K562 (cell line): ENCODE data around the gene LMTK2. TPM values are rescaled to one million over a fixed set of nuclear protein-coding genes. Genes with fewer than 3 reads are reported as not detected.

ENCODE experiments used
- ATAC-seq: fragments of 200-7000 bp; cut with Tn5 transposase; 3 replicates; pipeline ENCODE4 v1.9.1; 2020; ENCODE audit warnings: moderate library complexity
- BruUV-seq: library from RNA; stranded (reverse); fragments of 400-500 nt; replicated peaks from 2 replicates; lab custom pipeline; 2021; lab: Mats Ljungman, UMichigan
- CTCF ChIA-PET: fragments of 300-600 bp; formaldehyde crosslinking; extraction: SDS; loops from one replicate; lab custom pipeline; 2021; ENCODE audit warnings: low intra/inter-chr PET ratio; lab: Yijun Ruan, JAX
- POLR2A ChIA-PET: fragments of 300-600, 350-650 bp; sonication (Branson Sonifier 250); formaldehyde crosslinking; extraction: SDS; loops from one replicate; lab custom pipeline; 2021; ENCODE audit warnings: antibody characterized with exemption, inconsistent platforms; lab: Yijun Ruan, JAX
- DNase-seq, 4 experiments: peaks; one replicate each; pipeline versions ENCODE4 v3.0.0 to v3.0.0-alpha.2; 2011 to 2018; ENCODE audit warnings: low spot score in 3 of 4, mixed read lengths in 3 of 4; ENCODE audit errors: extremely low read depth in 1 of 4
- FAIRE-seq: peaks from 2 replicates; lab custom pipeline; 2011; peaks lifted over from hg19 to GRCh38; lab: Jason Lieb, UNC
- H2AFZ ChIP-seq: 2 replicates; pipeline ENCODE4 v1.6.0; 2011; ENCODE audit warnings: low read depth, low read length, control low read depth, inconsistent platforms
- H3K27ac ChIP-seq: fragments of 200-600 bp; 3 replicates; pipeline ENCODE4 v1.8.0; 2011; ENCODE audit warnings: low read depth, mild to moderate bottlenecking, control low read depth, inconsistent platforms, low read length, moderate library complexity, mixed read lengths; ENCODE audit errors: extremely low read depth
- H3K27me3 ChIP-seq, 2 experiments: fragments of 300-600 bp in 1 of 2; 2 replicates in 1 of 2; 3 replicates in 1 of 2; pipeline versions ENCODE4 v1.6.0 to v1.8.0; 2011; ENCODE audit warnings: inconsistent platforms in 2 of 2, low read length in 2 of 2, mild to moderate bottlenecking in 1 of 2, mixed read lengths in 1 of 2, moderate library complexity in 1 of 2; ENCODE audit not compliant: control insufficient read depth in 2 of 2, insufficient read depth in 2 of 2
- H3K36me3 ChIP-seq: fragments of 300-600 bp; 3 replicates; pipeline ENCODE4 v1.8.0; 2011; ENCODE audit warnings: mild to moderate bottlenecking, low read length, inconsistent platforms; ENCODE audit not compliant: control insufficient read depth, insufficient read depth
- H3K4me1 ChIP-seq, 2 experiments: fragments of 200-600 bp in 1 of 2; replicated peaks in 1 of 2; 2 replicates in 1 of 2; 3 replicates in 1 of 2; pipeline versions ENCODE4 v1.5.1 to v1.8.0; 2011; ENCODE audit warnings: inconsistent platforms in 2 of 2, low read length in 2 of 2, mild to moderate bottlenecking in 1 of 2, mixed read lengths in 1 of 2, moderate library complexity in 1 of 2; ENCODE audit not compliant: control insufficient read depth in 2 of 2, insufficient read depth in 2 of 2
- H3K4me2 ChIP-seq: 2 replicates; pipeline ENCODE4 v1.6.1; 2011; ENCODE audit warnings: low read length, control low read depth, inconsistent platforms, mixed read lengths; ENCODE audit not compliant: insufficient read depth
- H3K4me3 ChIP-seq: fragments of 200-600 bp; sonication (generic), shearing (Covaris generic); 2 replicates; pipeline ENCODE4 v1.5.1; 2016; ENCODE audit warnings: control low read depth, inconsistent platforms
- H3K79me2 ChIP-seq: fragments of 200-600 bp; 3 replicates; pipeline ENCODE4 v1.8.0; 2011; ENCODE audit warnings: low read length, inconsistent platforms; ENCODE audit not compliant: control insufficient read depth, insufficient read depth
- H3K9ac ChIP-seq, 2 experiments: 2 replicates each; pipeline versions ENCODE4 v1.6.0 to v1.6.1; 2011; ENCODE audit warnings: low read depth in 2 of 2, low read length in 2 of 2, control low read depth in 1 of 2, inconsistent platforms in 1 of 2, mild to moderate bottlenecking in 1 of 2, mixed read lengths in 1 of 2; ENCODE audit not compliant: insufficient read depth in 1 of 2
- H3K9me1 ChIP-seq: one replicate; pipeline ENCODE4 v1.6.0; 2011; ENCODE audit warnings: inconsistent platforms, mild to moderate bottlenecking, low read length, moderate library complexity; ENCODE audit not compliant: control insufficient read depth, insufficient read depth
- H3K9me3 ChIP-seq: replicated peaks from 2 replicates; pipeline ENCODE4 v1.5.1; 2011; ENCODE audit warnings: low read depth, low read length, inconsistent platforms; ENCODE audit not compliant: control insufficient read depth, insufficient read depth
- H4K20me1 ChIP-seq: replicated peaks from 2 replicates; pipeline ENCODE4 v1.6.1; 2011; ENCODE audit warnings: low read length, inconsistent platforms, mixed read lengths; ENCODE audit not compliant: control insufficient read depth, insufficient read depth
- CAMTA2 ChIP-seq: fragments of 250-450 bp; sonication (Bioruptor Pico); conservative IDR thresholded peaks from 2 replicates; pipeline ENCODE4 v1.5.1; 2022
- NR2F6 ChIP-seq: fragments of 450-650 bp; formaldehyde crosslinking; IDR thresholded peaks from 2 replicates; pipeline ENCODE4 v1.4.0; 2020; ENCODE audit warnings: mild to moderate bottlenecking
- SLC30A9 ChIP-seq: fragments of 250-450 bp; sonication (Bioruptor Pico); IDR thresholded peaks from 2 replicates; pipeline ENCODE4 v1.8.0; 2022; ENCODE audit warnings: mild to moderate bottlenecking, moderate library complexity
- SMARCB1 ChIP-seq: IDR thresholded peaks from 2 replicates; pipeline ENCODE4 v1.6.1; 2011; ENCODE audit warnings: improper control_type of control experiment, low read depth; ENCODE audit not compliant: insufficient read length
- SNRNP70 ChIP-seq: fragments of 200-400 bp; formaldehyde crosslinking; optimal IDR thresholded peaks from 2 replicates; pipeline ENCODE3; 2017; ENCODE audit warnings: low read depth, low read length
- U2AF1 ChIP-seq: fragments of 200-400 bp; formaldehyde crosslinking; optimal IDR thresholded peaks from 2 replicates; pipeline ENCODE3; 2017; ENCODE audit warnings: mild to moderate bottlenecking, low read depth, low read length, moderate library complexity
- ZNF3 ChIP-seq: fragments of 250-450 bp; sonication (Bioruptor Pico); IDR thresholded peaks from 2 replicates; pipeline ENCODE4 v1.5.0; 2021; ENCODE audit warnings: mild to moderate bottlenecking, moderate library complexity
- ZSCAN29 ChIP-seq: fragments of 450-650 bp; IDR thresholded peaks from 2 replicates; pipeline ENCODE4 v1.6.1; 2017
- WGBS: fragments of 100-300 bp; shearing (Covaris generic); methylation state at CpG from one replicate; pipeline ENCODE4 v1.1.6; 2016; ENCODE audit warnings: low coverage, mixed read lengths; ENCODE audit not compliant: insufficient coverage; ENCODE audit errors: missing lambda C conversion rate; 5-methylcytosine and 5-hydroxymethylcytosine counted together
- in situ Hi-C: fragments of 300-500 bp; cut with MboI; formaldehyde crosslinking; loops from 4 replicates; pipeline ENCODE4 v1.15.0; 2018; ENCODE audit warnings: inconsistent platforms, mixed read lengths
- intact Hi-C: fragments of 100-400 bp; cut with micrococcal nuclease; formaldehyde crosslinking; loops from 2 replicates; pipeline ENCODE4 v1.14.2; 2022
- polyA plus RNA-seq, 8 experiments: library from polyadenylated mRNA; depleted of rRNA in 4 of 8; stranded (reverse) in 5 of 8; unstranded in 3 of 8; fragments of >200 nt; fragmentation: Nextera tagmentation in 2 of 8; fragmentation: Illumina TruSeq in 1 of 8; extraction: Ambion mirVana in 2 of 8; extraction: Trizol in 1 of 8; gene quantifications; 2 replicates each; pipeline versions ENCODE4 v1.2.1 to v1.2.3, GENCODE V29; 2011 to 2014; ENCODE audit warnings: inconsistent platforms in 1 of 8, missing spikeins in 1 of 8
- total RNA-seq, 7 experiments: library from RNA; depleted of rRNA in 6 of 7; stranded (reverse); fragments of >200 nt in 6 of 7; fragmentation: Illumina TruSeq in 2 of 7; extraction: Trizol in 2 of 7; gene quantifications; 2 replicates each; pipeline versions ENCODE4 v1.2.1 to v1.2.3, GENCODE V29; 2011 to 2021; ENCODE audit warnings: low replicate concordance in 1 of 7
- TF ChIP-seq, protein P1 (sequence below), 2 experiments: fragments of 450-650 bp in 1 of 2; sonication (generic) in 1 of 2; formaldehyde crosslinking; conservative IDR thresholded peaks; 2 replicates each; pipeline versions ENCODE4 v1.4.0 to v1.8.1; 2020 to 2022; ENCODE audit warnings: mild to moderate bottlenecking in 1 of 2, missing genetic modification reagents in 1 of 2
- TF ChIP-seq, protein P2 (sequence below), 2 experiments: fragments of 450-650 bp in 1 of 2; sonication (generic) in 1 of 2; formaldehyde crosslinking in 1 of 2; IDR thresholded peaks; 2 replicates each; pipeline versions ENCODE4 v1.7.1 to v1.9.0; 2016 to 2022; ENCODE audit warnings: inconsistent platforms in 1 of 2, mild to moderate bottlenecking in 1 of 2, missing genetic modification reagents in 1 of 2

The LMTK2 gene
- total and polyA plus RNA-seq, 9 of the 15 experiments (the other 6 are each of a cell fraction or from before 2014, with no cell fraction given), result 0.78 to 16.4 (median 6.3) TPM

DNA sequence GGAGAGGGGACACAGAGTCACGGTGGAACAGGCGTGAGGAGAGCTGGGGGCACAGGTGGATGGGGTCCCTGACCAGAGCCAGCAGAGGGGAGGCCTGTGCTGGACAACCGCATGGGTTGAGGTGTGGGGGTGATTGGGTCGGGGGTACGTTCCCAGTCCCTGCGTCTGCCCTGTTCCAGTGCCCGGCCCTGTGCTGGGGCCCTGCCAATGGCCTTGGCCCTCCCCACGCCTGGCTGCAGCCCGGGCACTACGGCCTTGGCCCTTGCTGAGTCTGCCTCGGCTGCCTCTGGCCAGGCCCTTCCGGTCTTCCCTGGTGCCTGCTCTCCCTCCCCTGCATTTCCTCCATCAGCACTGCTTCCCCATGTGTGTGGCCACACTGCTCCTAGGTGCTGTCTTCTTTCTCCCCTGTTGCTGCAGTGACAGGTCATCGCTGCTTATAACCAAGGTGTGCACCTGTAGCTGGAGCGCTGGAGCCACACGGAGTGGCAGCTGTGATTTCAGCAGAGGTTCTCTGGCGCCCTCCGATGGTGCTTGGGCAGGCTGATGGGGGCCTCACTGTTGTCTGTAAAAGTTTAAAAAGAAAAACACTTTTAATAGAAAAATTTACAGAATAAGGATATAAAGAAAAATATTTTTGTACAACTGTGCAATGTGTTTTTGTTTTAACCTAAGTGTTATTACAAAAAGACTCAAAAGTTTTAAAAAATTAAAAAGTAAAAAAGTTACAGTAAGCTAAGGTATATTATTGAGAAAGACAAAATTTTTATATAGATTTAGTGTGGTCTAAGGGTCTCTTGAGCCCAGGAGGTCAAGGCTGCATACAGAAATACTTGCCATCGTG lies 59.4 kb downstream of the LMTK2 start (continued):
- TF ChIP-seq ZNF3 (CRISPR knock-in tag), result no peak
- TF ChIP-seq, all 486 proteins: peak for 8

DNA sequence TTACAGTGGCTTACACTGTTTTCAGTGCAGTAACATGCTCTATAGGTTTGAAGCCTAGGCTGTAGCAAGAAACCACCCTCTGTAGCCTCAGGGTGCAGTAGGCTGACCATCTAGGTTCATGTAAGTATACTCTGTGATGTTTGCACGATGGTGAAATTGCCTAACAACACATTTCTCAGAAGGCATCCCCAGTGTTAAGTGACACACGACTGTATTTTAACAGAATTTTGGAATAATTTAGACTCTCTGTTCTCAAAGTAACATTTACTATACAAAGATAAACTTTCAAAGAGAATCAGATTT lies 60.0 kb downstream of the LMTK2 start:
- peaks cover 3% of the 10 kb centered on the region; the same call in 2 of the 3 replicates for H3K36me3 ChIP-seq
- DNase-seq (no peak), FAIRE-seq (no peak), ATAC-seq (0 out of 3 replicates have a peak, but pooled peaks have one; percentile 11)
- no peak overlapping the region for H3K4me2 ChIP-seq
- peaks cover 0 to 12% of the 10 kb centered on the region in 2 experiments; a peak in 1 of 5 replicates for H3K4me1 ChIP-seq
- no peaks in the 10 kb centered on the region for H3K9me1 ChIP-seq
- in situ Hi-C loops, result no loop called here
- CTCF ChIA-PET, result interaction anchor here (0.6 to 6.7 kb wide), 2 partner anchors 145 to 151 kb away, joined by 3 to 94 read pairs; no protein-coding TSS in a partner anchor
- no peak overlapping the region for H2AFZ ChIP-seq
- no peaks in the 10 kb centered on the region for H3K27me3 ChIP-seq
- H3K4me3 ChIP-seq, result no peak overlapping the region
- H4K20me1 ChIP-seq, result peaks cover 18% of the 10 kb centered on the region; the same call in 1 of the 2 replicates
- intact Hi-C loops, result loop anchor here (1.0 to 5.0 kb wide), 3 partner anchors 60 to 145 kb away; partner anchors contain the start of gene LMTK2
- no peak overlapping the region for H3K9ac ChIP-seq
- no peaks in the 10 kb centered on the region for H3K9me3 ChIP-seq
- no TSS peak for BruUV-seq
- WGBS, result 12% methylated on average over 2 of the region's 2 CpGs
- H3K27ac ChIP-seq, result no peak overlapping the region
- H3K79me2 ChIP-seq, result no peaks in the 10 kb centered on the region
- POLR2A ChIA-PET, result interaction anchor here (0.7 to 5.2 kb wide), 2 partner anchors 144 to 294 kb away, joined by 3 to 37 read pairs; partner anchors contain the start of gene ASNS
- TF ChIP-seq CAMTA2 (CRISPR knock-in tag) (no peak), SNRNP70 (no peak), SLC30A9 (no peak), SMARCB1 (no peak), U2AF1 (no peak), ZSCAN29 (no peak), NR2F6 (CRISPR knock-in tag) (no peak)
- TF ChIP-seq, protein P1, sequence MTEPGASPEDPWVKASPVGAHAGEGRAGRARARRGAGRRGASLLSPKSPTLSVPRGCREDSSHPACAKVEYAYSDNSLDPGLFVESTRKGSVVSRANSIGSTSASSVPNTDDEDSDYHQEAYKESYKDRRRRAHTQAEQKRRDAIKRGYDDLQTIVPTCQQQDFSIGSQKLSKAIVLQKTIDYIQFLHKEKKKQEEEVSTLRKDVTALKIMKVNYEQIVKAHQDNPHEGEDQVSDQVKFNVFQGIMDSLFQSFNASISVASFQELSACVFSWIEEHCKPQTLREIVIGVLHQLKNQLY (CRISPR knock-in tag; conservative IDR thresholded peaks at IDR 0.05), result no peak
- TF ChIP-seq, protein P2, sequence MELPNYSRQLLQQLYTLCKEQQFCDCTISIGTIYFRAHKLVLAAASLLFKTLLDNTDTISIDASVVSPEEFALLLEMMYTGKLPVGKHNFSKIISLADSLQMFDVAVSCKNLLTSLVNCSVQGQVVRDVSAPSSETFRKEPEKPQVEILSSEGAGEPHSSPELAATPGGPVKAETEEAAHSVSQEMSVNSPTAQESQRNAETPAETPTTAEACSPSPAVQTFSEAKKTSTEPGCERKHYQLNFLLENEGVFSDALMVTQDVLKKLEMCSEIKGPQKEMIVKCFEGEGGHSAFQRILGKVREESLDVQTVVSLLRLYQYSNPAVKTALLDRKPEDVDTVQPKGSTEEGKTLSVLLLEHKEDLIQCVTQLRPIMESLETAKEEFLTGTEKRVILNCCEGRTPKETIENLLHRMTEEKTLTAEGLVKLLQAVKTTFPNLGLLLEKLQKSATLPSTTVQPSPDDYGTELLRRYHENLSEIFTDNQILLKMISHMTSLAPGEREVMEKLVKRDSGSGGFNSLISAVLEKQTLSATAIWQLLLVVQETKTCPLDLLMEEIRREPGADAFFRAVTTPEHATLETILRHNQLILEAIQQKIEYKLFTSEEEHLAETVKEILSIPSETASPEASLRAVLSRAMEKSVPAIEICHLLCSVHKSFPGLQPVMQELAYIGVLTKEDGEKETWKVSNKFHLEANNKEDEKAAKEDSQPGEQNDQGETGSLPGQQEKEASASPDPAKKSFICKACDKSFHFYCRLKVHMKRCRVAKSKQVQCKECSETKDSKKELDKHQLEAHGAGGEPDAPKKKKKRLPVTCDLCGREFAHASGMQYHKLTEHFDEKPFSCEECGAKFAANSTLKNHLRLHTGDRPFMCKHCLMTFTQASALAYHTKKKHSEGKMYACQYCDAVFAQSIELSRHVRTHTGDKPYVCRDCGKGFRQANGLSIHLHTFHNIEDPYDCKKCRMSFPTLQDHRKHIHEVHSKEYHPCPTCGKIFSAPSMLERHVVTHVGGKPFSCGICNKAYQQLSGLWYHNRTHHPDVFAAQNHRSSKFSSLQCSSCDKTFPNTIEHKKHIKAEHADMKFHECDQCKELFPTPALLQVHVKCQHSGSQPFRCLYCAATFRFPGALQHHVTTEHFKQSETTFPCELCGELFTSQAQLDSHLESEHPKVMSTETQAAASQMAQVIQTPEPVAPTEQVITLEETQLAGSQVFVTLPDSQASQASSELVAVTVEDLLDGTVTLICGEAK (IDR thresholded peaks at IDR 0.05), result no peak
- TF ChIP-seq, protein P2 (CRISPR knock-in tag; IDR thresholded peaks at IDR 0.05), result no peak
